Dermis microvascular lymphatic vessel endothelial cell (primary cell): ENCODE data around the gene SLCO2A1. TPM values are rescaled to one million over a fixed set of nuclear protein-coding genes. Genes with fewer than 3 reads are reported as not detected.

Source experiments
- DNase-seq, 2 donors: peaks; one replicate each; pipeline versions ENCODE4 v3.0.0 to v3.0.0-alpha.2; 2010; ENCODE audit warnings: low read depth in 2 of 2
- total RNA-seq: library from RNA; depleted of rRNA; stranded (reverse); fragments of >200 nt; gene quantifications from 2 replicates; pipeline ENCODE4 v1.2.1, GENCODE V29; 2014

The SLCO2A1 gene
- total RNA-seq, 1 donor from 2014 or later, result 1.2 TPM

GRCh38 chr3:133884887-133885711 is 144.6 kb downstream of the SLCO2A1 start:
- no peak for DNase-seq

- DNase-seq, result no peak
These were observed 145.5 kb downstream of the SLCO2A1 start for GRCh38 chr3:133884054-133884886.

GRCh38 chr3:133883641-133884040 is 146.1 kb downstream of the SLCO2A1 start:
- DNase-seq, result no peak

- DNase-seq, result no peak
These were observed 146.6 kb downstream of the SLCO2A1 start for GRCh38 chr3:133882986-133883586.

GRCh38 chr3:133881939-133882825 is 147.5 kb downstream of the SLCO2A1 start:
- no peak for DNase-seq

- no peak for DNase-seq
These were observed 148.2 kb downstream of the SLCO2A1 start for GRCh38 chr3:133881492-133881891.

- no peak for DNase-seq
These were observed 148.8 kb downstream of the SLCO2A1 start for GRCh38 chr3:133880886-133881455.

GRCh38 chr3:133880287-133880686 is 149.4 kb downstream of the SLCO2A1 start:
- no peak for DNase-seq

GRCh38 chr3:133878518-133878917 is 151.2 kb downstream of the SLCO2A1 start:
- DNase-seq, result no peak

Other genes starting within 250 kb of the SLCO2A1 start
- gene SRPRB, start 224.1 kb downstream of the SLCO2A1 start, total RNA-seq, result 49.8 and 60.3 TPM in 2 replicates
- gene RAB6B, start 134.0 kb downstream of the SLCO2A1 start, total RNA-seq, result 0.39 and 1.6 TPM in 2 replicates
- gene RYK, start 220.9 kb upstream of the SLCO2A1 start, total RNA-seq, result 84.0 and 96.6 TPM in 2 replicates